K562 (cell line): ENCODE data around the gene LLGL2. TPM values are rescaled to one million over a fixed set of nuclear protein-coding genes. Genes with fewer than 3 reads are reported as not detected.

ENCODE experiments used
- ATAC-seq: fragments of 200-7000 bp; cut with Tn5 transposase; 3 replicates; pipeline ENCODE4 v1.9.1; 2020; ENCODE audit warnings: moderate library complexity
- BruUV-seq: library from RNA; stranded (reverse); fragments of 400-500 nt; replicated peaks from 2 replicates; lab custom pipeline; 2021; lab: Mats Ljungman, UMichigan
- CTCF ChIA-PET: fragments of 300-600 bp; formaldehyde crosslinking; extraction: SDS; loops from one replicate; lab custom pipeline; 2021; ENCODE audit warnings: low intra/inter-chr PET ratio; lab: Yijun Ruan, JAX
- POLR2A ChIA-PET: fragments of 300-600, 350-650 bp; sonication (Branson Sonifier 250); formaldehyde crosslinking; extraction: SDS; loops from one replicate; lab custom pipeline; 2021; ENCODE audit warnings: antibody characterized with exemption, inconsistent platforms; lab: Yijun Ruan, JAX
- DNase-seq, 4 experiments: peaks; one replicate each; pipeline versions ENCODE4 v3.0.0 to v3.0.0-alpha.2; 2011 to 2018; ENCODE audit warnings: low spot score in 3 of 4, mixed read lengths in 3 of 4; ENCODE audit errors: extremely low read depth in 1 of 4
- FAIRE-seq: peaks from 2 replicates; lab custom pipeline; 2011; peaks lifted over from hg19 to GRCh38; lab: Jason Lieb, UNC
- H2AFZ ChIP-seq: 2 replicates; pipeline ENCODE4 v1.6.0; 2011; ENCODE audit warnings: low read depth, low read length, control low read depth, inconsistent platforms
- H3K27ac ChIP-seq: fragments of 200-600 bp; 3 replicates; pipeline ENCODE4 v1.8.0; 2011; ENCODE audit warnings: low read depth, mild to moderate bottlenecking, control low read depth, inconsistent platforms, low read length, moderate library complexity, mixed read lengths; ENCODE audit errors: extremely low read depth
- H3K27me3 ChIP-seq, 2 experiments: fragments of 300-600 bp in 1 of 2; 2 replicates in 1 of 2; 3 replicates in 1 of 2; pipeline versions ENCODE4 v1.6.0 to v1.8.0; 2011; ENCODE audit warnings: inconsistent platforms in 2 of 2, low read length in 2 of 2, mild to moderate bottlenecking in 1 of 2, mixed read lengths in 1 of 2, moderate library complexity in 1 of 2; ENCODE audit not compliant: control insufficient read depth in 2 of 2, insufficient read depth in 2 of 2
- H3K36me3 ChIP-seq: fragments of 300-600 bp; 3 replicates; pipeline ENCODE4 v1.8.0; 2011; ENCODE audit warnings: mild to moderate bottlenecking, low read length, inconsistent platforms; ENCODE audit not compliant: control insufficient read depth, insufficient read depth
- H3K4me1 ChIP-seq, 2 experiments: fragments of 200-600 bp in 1 of 2; replicated peaks in 1 of 2; 2 replicates in 1 of 2; 3 replicates in 1 of 2; pipeline versions ENCODE4 v1.5.1 to v1.8.0; 2011; ENCODE audit warnings: inconsistent platforms in 2 of 2, low read length in 2 of 2, mild to moderate bottlenecking in 1 of 2, mixed read lengths in 1 of 2, moderate library complexity in 1 of 2; ENCODE audit not compliant: control insufficient read depth in 2 of 2, insufficient read depth in 2 of 2
- H3K4me2 ChIP-seq: 2 replicates; pipeline ENCODE4 v1.6.1; 2011; ENCODE audit warnings: low read length, control low read depth, inconsistent platforms, mixed read lengths; ENCODE audit not compliant: insufficient read depth
- H3K4me3 ChIP-seq: fragments of 200-600 bp; sonication (generic), shearing (Covaris generic); 2 replicates; pipeline ENCODE4 v1.5.1; 2016; ENCODE audit warnings: control low read depth, inconsistent platforms
- H3K79me2 ChIP-seq: fragments of 200-600 bp; 3 replicates; pipeline ENCODE4 v1.8.0; 2011; ENCODE audit warnings: low read length, inconsistent platforms; ENCODE audit not compliant: control insufficient read depth, insufficient read depth
- H3K9ac ChIP-seq, 2 experiments: 2 replicates each; pipeline versions ENCODE4 v1.6.0 to v1.6.1; 2011; ENCODE audit warnings: low read depth in 2 of 2, low read length in 2 of 2, control low read depth in 1 of 2, inconsistent platforms in 1 of 2, mild to moderate bottlenecking in 1 of 2, mixed read lengths in 1 of 2; ENCODE audit not compliant: insufficient read depth in 1 of 2
- H3K9me1 ChIP-seq: one replicate; pipeline ENCODE4 v1.6.0; 2011; ENCODE audit warnings: inconsistent platforms, mild to moderate bottlenecking, low read length, moderate library complexity; ENCODE audit not compliant: control insufficient read depth, insufficient read depth
- H3K9me3 ChIP-seq: replicated peaks from 2 replicates; pipeline ENCODE4 v1.5.1; 2011; ENCODE audit warnings: low read depth, low read length, inconsistent platforms; ENCODE audit not compliant: control insufficient read depth, insufficient read depth
- H4K20me1 ChIP-seq: replicated peaks from 2 replicates; pipeline ENCODE4 v1.6.1; 2011; ENCODE audit warnings: low read length, inconsistent platforms, mixed read lengths; ENCODE audit not compliant: control insufficient read depth, insufficient read depth
- CBFA2T3 ChIP-seq: fragments of 450-650 bp; IDR thresholded peaks from 2 replicates; pipeline ENCODE4 v1.6.1; 2017
- NCOA1 ChIP-seq: fragments of 450-650 bp; IDR thresholded peaks from 2 replicates; pipeline ENCODE4 v1.6.1; 2016; ENCODE audit warnings: low read depth
- NFE2 ChIP-seq: IDR thresholded peaks from 2 replicates; pipeline ENCODE4 v1.6.1; 2014; ENCODE audit warnings: antibody characterized with exemption, low read depth
- POLR2A ChIP-seq: fragments of 450-650 bp; conservative IDR thresholded peaks from 2 replicates; pipeline ENCODE4 v1.6.1; 2016
- RAD21 ChIP-seq, 2 experiments: fragments of 250-450 bp in 1 of 2; fragments of 450-650 bp in 1 of 2; sonication (Bioruptor Pico) in 1 of 2; formaldehyde crosslinking in 1 of 2; IDR thresholded peaks in 1 of 2; conservative IDR thresholded peaks in 1 of 2; 2 replicates each; pipeline versions ENCODE4 v1.4.0 to v1.8.0; 2020 to 2022; ENCODE audit warnings: mild to moderate bottlenecking in 2 of 2, moderate library complexity in 1 of 2
- SPI1 ChIP-seq: IDR thresholded peaks from 2 replicates; pipeline ENCODE4 v1.6.1; 2011; ENCODE audit warnings: low read depth, low read length, control low read depth, borderline replicate concordance
- U2AF2 ChIP-seq: fragments of 200-400 bp; formaldehyde crosslinking; optimal IDR thresholded peaks from 2 replicates; pipeline ENCODE3; 2017; ENCODE audit warnings: low read depth, mild to moderate bottlenecking, low read length
- XRCC3 ChIP-seq: fragments of 450-650 bp; IDR thresholded peaks from 2 replicates; pipeline ENCODE4 v1.6.1; 2017; ENCODE audit warnings: mild to moderate bottlenecking, moderate library complexity
- ZFP1 ChIP-seq: fragments of 450-650 bp; formaldehyde crosslinking; IDR thresholded peaks from 2 replicates; pipeline ENCODE4 v1.4.0; 2020; ENCODE audit warnings: mild to moderate bottlenecking, mixed read lengths
- ZNF253 ChIP-seq: fragments of 250-450 bp; sonication (Bioruptor Pico); conservative IDR thresholded peaks from 2 replicates; pipeline ENCODE4 v1.6.1; 2021; ENCODE audit warnings: mild to moderate bottlenecking
- WGBS: fragments of 100-300 bp; shearing (Covaris generic); methylation state at CpG from one replicate; pipeline ENCODE4 v1.1.6; 2016; ENCODE audit warnings: low coverage, mixed read lengths; ENCODE audit not compliant: insufficient coverage; ENCODE audit errors: missing lambda C conversion rate; 5-methylcytosine and 5-hydroxymethylcytosine counted together
- in situ Hi-C: fragments of 300-500 bp; cut with MboI; formaldehyde crosslinking; loops from 4 replicates; pipeline ENCODE4 v1.15.0; 2018; ENCODE audit warnings: inconsistent platforms, mixed read lengths
- intact Hi-C: fragments of 100-400 bp; cut with micrococcal nuclease; formaldehyde crosslinking; loops from 2 replicates; pipeline ENCODE4 v1.14.2; 2022
- polyA plus RNA-seq, 8 experiments: library from polyadenylated mRNA; depleted of rRNA in 4 of 8; stranded (reverse) in 5 of 8; unstranded in 3 of 8; fragments of >200 nt; fragmentation: Nextera tagmentation in 2 of 8; fragmentation: Illumina TruSeq in 1 of 8; extraction: Ambion mirVana in 2 of 8; extraction: Trizol in 1 of 8; gene quantifications; 2 replicates each; pipeline versions ENCODE4 v1.2.1 to v1.2.3, GENCODE V29; 2011 to 2014; ENCODE audit warnings: inconsistent platforms in 1 of 8, missing spikeins in 1 of 8
- total RNA-seq, 7 experiments: library from RNA; depleted of rRNA in 6 of 7; stranded (reverse); fragments of >200 nt in 6 of 7; fragmentation: Illumina TruSeq in 2 of 7; extraction: Trizol in 2 of 7; gene quantifications; 2 replicates each; pipeline versions ENCODE4 v1.2.1 to v1.2.3, GENCODE V29; 2011 to 2021; ENCODE audit warnings: low replicate concordance in 1 of 7
- TF ChIP-seq, protein P1 (sequence below): sonication (generic); formaldehyde crosslinking; IDR thresholded peaks from 2 replicates; pipeline ENCODE4 v1.8.0; 2022; ENCODE audit warnings: mild to moderate bottlenecking, low read depth, missing genetic modification reagents
- TF ChIP-seq, protein P2 (sequence below): fragments of 450-650 bp; IDR thresholded peaks from 2 replicates; pipeline ENCODE4 v1.6.1; 2016; ENCODE audit warnings: borderline replicate concordance

Gene LLGL2
- total and polyA plus RNA-seq, 9 of the 15 experiments (the other 6 are each of a cell fraction or from before 2014, with no cell fraction given): 0.32 to 24.4 (median 10.2) TPM

DNA sequence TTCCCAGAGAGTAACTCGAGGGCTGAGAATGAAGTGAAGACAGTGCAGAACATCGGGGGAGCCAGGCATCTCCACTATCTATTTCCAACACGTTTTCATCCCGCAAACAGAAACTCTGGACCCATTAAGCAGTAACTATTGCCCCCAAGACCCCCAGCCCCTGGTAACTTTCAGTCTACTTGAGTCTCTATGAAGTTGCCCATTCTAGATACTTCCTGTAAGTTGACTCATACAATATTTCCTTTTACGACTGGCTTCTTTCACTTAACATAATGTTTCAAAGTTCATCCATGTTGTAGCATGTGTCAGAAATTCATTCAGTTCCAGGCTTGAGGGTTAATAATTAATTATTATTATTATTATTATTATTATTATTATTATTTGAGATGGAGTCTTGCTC, 81.6 kb downstream of the LLGL2 start:
- H3K9me3 ChIP-seq: no peaks in the 10 kb centered on the region
- intact Hi-C loops (no loop called here), in situ Hi-C loops (no loop called here)
- no peak for TF ChIP-seq ZNF253
- no peaks in the 10 kb centered on the region for H3K36me3 ChIP-seq
- FAIRE-seq (no peak), DNase-seq (no peak), ATAC-seq (no peak)
- peaks cover 14 to 31% of the 10 kb centered on the region in 2 experiments; a peak in 4 of 5 replicates for H3K27me3 ChIP-seq
- no peak overlapping the region for H3K4me3 ChIP-seq
- POLR2A ChIA-PET: no interaction called here
- BruUV-seq: no TSS peak
- H3K27ac ChIP-seq: no peak overlapping the region
- CTCF ChIA-PET: no interaction called here
- no peaks in the 10 kb centered on the region for H3K79me2 ChIP-seq
- H3K4me2 ChIP-seq: no peak overlapping the region
- H2AFZ ChIP-seq: no peak overlapping the region
- 5% methylated on average over 5 of the region's 5 CpGs for WGBS
- peaks cover 0 to 26% of the 10 kb centered on the region in 2 experiments; a peak in 3 of 5 replicates for H3K4me1 ChIP-seq
- H3K9me1 ChIP-seq: no peaks in the 10 kb centered on the region
- H3K9ac ChIP-seq: no peak overlapping the region
- no peaks in the 10 kb centered on the region for H4K20me1 ChIP-seq

DNA sequence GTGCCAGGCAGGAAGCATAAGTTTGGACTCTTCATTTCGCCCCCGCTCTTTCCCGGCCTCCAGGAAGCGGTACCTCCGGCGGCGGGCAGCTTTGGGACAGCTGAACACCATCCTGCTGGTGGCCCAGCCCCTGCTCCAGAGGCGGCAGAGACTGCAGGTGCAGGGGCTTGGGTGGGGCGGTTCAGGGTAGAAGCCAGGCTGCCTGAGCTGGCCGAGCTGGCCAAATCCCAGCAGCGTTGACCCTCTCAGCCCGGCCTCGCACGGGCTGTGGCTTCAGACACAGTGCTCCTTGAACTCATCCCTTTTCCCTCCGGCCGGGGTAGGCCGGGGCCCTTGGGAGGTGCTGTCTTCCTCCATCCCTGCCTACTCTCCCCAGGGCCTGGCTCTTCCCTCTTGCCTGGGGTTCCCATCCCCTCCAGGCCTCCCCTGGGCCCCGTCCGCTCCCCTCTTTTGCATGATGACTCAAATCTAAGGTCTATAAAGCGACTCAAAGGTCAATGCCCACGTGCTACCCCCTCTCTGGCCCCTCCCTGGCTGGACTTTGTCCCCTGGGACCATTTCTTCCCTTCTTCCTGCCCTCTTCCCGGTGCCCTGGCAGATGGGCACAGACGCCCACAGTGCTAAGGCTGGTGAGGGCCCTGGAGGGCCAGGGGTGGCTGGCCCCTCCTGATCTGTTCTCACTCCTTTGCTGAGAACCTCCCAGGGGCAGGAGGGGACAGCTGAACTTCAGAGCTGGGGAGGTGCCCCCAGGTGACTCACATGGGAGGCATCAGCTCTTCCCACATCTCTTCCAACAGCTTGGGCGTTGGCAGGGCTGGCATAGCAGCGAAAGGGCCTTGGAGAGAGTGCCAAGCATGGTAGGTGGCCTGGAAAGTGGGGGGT, 84.8 kb downstream of the LLGL2 start:
- POLR2A ChIA-PET: interaction anchor here (2.3 kb wide), 1 partner anchor 14 kb away, joined by 8 read pairs; no protein-coding TSS in a partner anchor
- FAIRE-seq (no peak), ATAC-seq (no peak), DNase-seq (no peak)
- no peaks in the 10 kb centered on the region for H3K79me2 ChIP-seq
- CTCF ChIA-PET: no interaction called here
- no peaks in the 10 kb centered on the region for H3K36me3 ChIP-seq
- no TSS peak for BruUV-seq
- no peaks in the 10 kb centered on the region for H3K9me1 ChIP-seq
- no peaks in the 10 kb centered on the region for H4K20me1 ChIP-seq
- no peaks in the 10 kb centered on the region for H3K9me3 ChIP-seq
- peaks cover 0 to 42% of the 10 kb centered on the region in 2 experiments; a peak in 2 of 5 replicates for H3K4me1 ChIP-seq
- H3K4me3 ChIP-seq: no peak overlapping the region
- no peak overlapping the region for H3K4me2 ChIP-seq
- no peak overlapping the region for H3K27ac ChIP-seq
- no peak overlapping the region for H2AFZ ChIP-seq
- no peak overlapping the region for H3K9ac ChIP-seq
- intact Hi-C loops (loop anchor here (10.0 kb wide), 1 partner anchor 186 kb away; no protein-coding TSS in a partner anchor), in situ Hi-C loops (no loop called here)
- 13% methylated on average over 24 of the region's 25 CpGs for WGBS
- H3K27me3 ChIP-seq: peaks cover 27 to 51% of the 10 kb centered on the region in 2 experiments; a peak in 4 of 5 replicates
- TF ChIP-seq SPI1 (no peak), U2AF2 (no peak), XRCC3 (no peak), ZFP1 (no peak), CBFA2T3 (no peak), NCOA1 (no peak), NFE2 (no peak), RAD21 (CRISPR knock-in tag; conservative IDR thresholded peaks at IDR 0.05 in 1 of 2, IDR thresholded peaks at IDR 0.05 in 1 of 2) (no peak), POLR2A (no peak)
- TF ChIP-seq, protein P1, sequence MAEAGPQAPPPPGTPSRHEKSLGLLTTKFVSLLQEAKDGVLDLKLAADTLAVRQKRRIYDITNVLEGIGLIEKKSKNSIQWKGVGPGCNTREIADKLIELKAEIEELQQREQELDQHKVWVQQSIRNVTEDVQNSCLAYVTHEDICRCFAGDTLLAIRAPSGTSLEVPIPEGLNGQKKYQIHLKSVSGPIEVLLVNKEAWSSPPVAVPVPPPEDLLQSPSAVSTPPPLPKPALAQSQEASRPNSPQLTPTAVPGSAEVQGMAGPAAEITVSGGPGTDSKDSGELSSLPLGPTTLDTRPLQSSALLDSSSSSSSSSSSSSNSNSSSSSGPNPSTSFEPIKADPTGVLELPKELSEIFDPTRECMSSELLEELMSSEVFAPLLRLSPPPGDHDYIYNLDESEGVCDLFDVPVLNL (CRISPR knock-in tag): no peak
- TF ChIP-seq, protein P2, sequence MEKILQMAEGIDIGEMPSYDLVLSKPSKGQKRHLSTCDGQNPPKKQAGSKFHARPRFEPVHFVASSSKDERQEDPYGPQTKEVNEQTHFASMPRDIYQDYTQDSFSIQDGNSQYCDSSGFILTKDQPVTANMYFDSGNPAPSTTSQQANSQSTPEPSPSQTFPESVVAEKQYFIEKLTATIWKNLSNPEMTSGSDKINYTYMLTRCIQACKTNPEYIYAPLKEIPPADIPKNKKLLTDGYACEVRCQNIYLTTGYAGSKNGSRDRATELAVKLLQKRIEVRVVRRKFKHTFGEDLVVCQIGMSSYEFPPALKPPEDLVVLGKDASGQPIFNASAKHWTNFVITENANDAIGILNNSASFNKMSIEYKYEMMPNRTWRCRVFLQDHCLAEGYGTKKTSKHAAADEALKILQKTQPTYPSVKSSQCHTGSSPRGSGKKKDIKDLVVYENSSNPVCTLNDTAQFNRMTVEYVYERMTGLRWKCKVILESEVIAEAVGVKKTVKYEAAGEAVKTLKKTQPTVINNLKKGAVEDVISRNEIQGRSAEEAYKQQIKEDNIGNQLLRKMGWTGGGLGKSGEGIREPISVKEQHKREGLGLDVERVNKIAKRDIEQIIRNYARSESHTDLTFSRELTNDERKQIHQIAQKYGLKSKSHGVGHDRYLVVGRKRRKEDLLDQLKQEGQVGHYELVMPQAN: no peak
